Skin epidermis (tissue), 12 donors: ENCODE data around the gene ZNF10.

Source experiments
- H3K27ac ChIP-seq, 21 experiments: fragments of 200-600 bp; sonication (generic) in 11 of 21; one replicate each; pipeline ENCODE4 v1.5.0; 2020; ENCODE audit warnings: mild to moderate bottlenecking in 3 of 21, inconsistent platforms in 2 of 21, moderate library complexity in 2 of 21
- H3K4me3 ChIP-seq, 7 experiments: fragments of 200-600 bp; sonication (generic) in 2 of 7; one replicate each; pipeline ENCODE4 v1.5.0; 2020; ENCODE audit warnings: inconsistent platforms in 2 of 7, mild to moderate bottlenecking in 2 of 7, moderate library complexity in 1 of 7

Gene ZNF10

GRCh38 chr12:133190176-133190575 lies 59.7 kb downstream of the ZNF10 start:
- H3K27ac ChIP-seq, result no peak overlapping the region
- H3K4me3 ChIP-seq, result no peak overlapping the region

- Histone ChIP-seq H3K4me3 (no peak overlapping the region), H3K27ac (no peak overlapping the region)
These were observed 62.4 kb downstream of the ZNF10 start for GRCh38 chr12:133192847-133193246.

- Histone ChIP-seq H3K27ac (no peak overlapping the region), H3K4me3 (no peak overlapping the region)
These were observed 71.5 kb downstream of the ZNF10 start for GRCh38 chr12:133201888-133202287.

DNA sequence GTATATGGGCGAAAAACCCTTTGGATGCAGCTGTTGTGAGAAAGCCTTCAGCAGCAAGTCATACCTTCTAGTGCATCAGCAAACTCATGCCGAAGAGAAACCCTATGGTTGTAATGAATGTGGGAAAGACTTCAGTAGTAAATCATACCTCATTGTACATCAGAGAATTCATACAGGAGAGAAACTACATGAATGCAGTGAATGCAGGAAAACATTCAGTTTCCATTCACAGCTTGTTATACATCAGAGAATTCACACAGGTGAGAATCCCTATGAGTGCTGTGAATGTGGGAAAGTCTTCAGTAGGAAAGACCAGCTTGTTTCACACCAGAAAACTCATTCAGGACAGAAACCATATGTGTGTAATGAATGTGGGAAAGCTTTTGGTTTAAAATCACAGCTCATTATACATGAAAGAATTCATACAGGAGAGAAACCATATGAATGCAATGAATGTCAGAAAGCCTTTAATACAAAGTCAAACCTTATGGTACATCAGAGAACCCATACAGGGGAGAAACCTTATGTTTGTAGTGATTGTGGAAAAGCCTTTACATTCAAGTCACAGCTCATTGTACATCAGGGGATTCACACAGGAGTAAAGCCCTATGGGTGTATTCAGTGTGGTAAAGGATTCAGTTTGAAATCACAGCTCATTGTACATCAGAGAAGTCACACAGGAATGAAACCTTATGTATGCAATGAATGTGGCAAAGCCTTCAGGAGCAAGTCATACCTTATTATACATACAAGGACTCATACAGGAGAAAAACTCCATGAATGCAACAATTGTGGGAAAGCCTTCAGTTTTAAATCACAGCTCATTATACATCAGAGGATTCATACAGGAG lies 72.3 kb downstream of the ZNF10 start:
- no peak overlapping the region for H3K27ac ChIP-seq
- H3K4me3 ChIP-seq, result no peak overlapping the region

DNA sequence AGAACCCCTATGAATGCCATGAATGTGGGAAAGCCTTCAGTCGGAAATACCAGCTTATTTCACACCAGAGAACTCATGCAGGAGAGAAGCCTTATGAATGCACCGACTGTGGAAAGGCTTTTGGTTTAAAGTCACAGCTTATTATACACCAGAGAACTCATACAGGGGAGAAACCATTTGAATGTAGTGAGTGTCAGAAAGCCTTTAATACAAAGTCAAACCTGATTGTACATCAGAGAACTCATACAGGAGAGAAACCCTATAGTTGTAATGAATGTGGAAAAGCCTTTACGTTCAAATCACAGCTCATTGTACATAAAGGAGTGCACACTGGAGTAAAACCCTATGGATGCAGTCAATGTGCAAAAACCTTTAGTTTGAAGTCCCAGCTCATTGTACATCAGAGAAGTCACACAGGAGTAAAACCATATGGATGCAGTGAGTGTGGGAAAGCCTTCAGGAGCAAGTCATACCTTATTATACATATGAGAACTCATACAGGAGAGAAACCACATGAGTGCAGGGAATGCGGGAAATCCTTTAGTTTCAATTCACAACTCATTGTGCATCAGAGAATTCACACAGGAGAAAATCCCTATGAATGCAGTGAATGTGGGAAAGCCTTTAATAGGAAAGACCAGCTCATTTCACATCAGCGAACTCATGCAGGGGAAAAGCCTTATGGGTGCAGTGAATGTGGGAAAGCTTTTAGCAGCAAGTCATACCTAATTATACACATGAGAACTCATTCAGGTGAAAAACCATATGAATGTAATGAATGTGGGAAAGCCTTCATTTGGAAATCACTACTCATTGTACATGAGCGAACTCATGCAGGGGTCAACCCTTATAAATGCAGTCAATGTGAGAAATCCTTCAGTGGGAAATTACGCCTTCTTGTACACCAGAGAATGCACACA lies 73.2 kb downstream of the ZNF10 start:
- no peak overlapping the region for H3K27ac ChIP-seq
- H3K4me3 ChIP-seq, result no peak overlapping the region

DNA sequence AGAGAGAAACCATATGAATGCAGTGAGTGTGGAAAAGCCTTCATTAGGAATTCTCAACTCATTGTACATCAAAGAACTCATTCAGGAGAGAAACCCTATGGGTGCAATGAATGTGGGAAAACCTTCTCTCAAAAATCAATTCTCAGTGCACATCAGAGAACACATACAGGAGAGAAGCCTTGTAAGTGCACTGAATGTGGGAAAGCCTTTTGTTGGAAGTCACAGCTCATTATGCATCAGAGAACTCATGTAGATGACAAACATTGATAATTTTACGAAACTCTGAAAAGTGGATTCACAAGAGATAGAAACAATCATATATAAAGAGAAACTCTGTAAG lies 73.8 kb downstream of the ZNF10 start:
- H3K4me3 ChIP-seq, result no peak overlapping the region

DNA sequence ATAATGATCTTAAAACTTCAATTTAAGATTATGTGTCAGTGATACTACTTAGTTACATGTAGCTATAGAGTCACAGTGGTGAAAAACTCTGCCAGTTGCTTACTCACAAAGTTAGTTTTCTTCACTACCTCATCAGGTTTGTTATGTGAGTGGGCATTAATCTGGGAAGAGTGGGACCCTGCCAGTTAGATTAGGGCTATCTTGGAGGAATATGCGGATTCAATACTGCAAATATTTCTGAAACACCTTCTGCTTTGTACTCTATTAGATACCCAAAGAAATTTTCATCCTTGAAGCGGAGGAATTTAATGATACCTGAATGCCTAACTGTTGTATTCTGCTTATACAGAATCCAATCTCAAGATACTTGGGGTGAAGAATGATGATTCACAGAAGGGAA lies 76.0 kb downstream of the ZNF10 start:
- Histone ChIP-seq H3K4me3 (no peak overlapping the region), H3K27ac (no peak overlapping the region)

More for the DNA sequence above, 73.8 kb downstream of the ZNF10 start:
- H3K27ac ChIP-seq, result no peak overlapping the region
